GM12892 (cell line): Measurements from ENCODE around the gene CFAP61.

Source experiments
- POLR2A ChIP-seq: IDR thresholded peaks from 2 replicates; pipeline ENCODE4 v1.6.1; 2011; ENCODE audit warnings: low read depth, low read length, control low read depth
- POLR2AphosphoS5 ChIP-seq: IDR thresholded peaks from 2 replicates; pipeline ENCODE4 v1.6.1; 2011; ENCODE audit warnings: low read depth, low read length, control low read depth

- TF ChIP-seq POLR2A = no peak
- TF ChIP-seq POLR2AphosphoS5 = no peak
Observed at GRCh38 chr20:20201639-20202038, 149.3 kb downstream of the CFAP61 start.
